HG03571 (cell line): ENCODE data around the gene CCDC33.
"Not testable (repeated sequence)": the region's sequence is repeated elsewhere in the genome, so short reads cannot be mapped to it uniquely, and the experiment has no call there.

ENCODE experiments used
- ATAC-seq: cut with Tn5 transposase; IDR thresholded peaks from one replicate; pipeline ENCODE4 v1.9.1; 2021; ENCODE audit not compliant: unreplicated experiment

Gene CCDC33

GRCh38 chr15:74332611-74333010, 96.5 kb downstream of the CCDC33 start:
- ATAC-seq, result no peak

- ATAC-seq, result no peak
Observed at GRCh38 chr15:74333093-74333492, 97.0 kb downstream of the CCDC33 start.

- no peak for ATAC-seq
Observed at GRCh38 chr15:74333662-74334061, 97.5 kb downstream of the CCDC33 start.

- no peak for ATAC-seq
Observed at GRCh38 chr15:74334127-74334526, 98.0 kb downstream of the CCDC33 start.

- no peak for ATAC-seq
Observed at GRCh38 chr15:74335396-74335795, 99.3 kb downstream of the CCDC33 start.

GRCh38 chr15:74336061-74337005, 100.2 kb downstream of the CCDC33 start:
- no peak for ATAC-seq

- ATAC-seq, result no peak
Observed at GRCh38 chr15:74337146-74337545, 101.0 kb downstream of the CCDC33 start.

- no peak for ATAC-seq
Observed at GRCh38 chr15:74337607-74338211, 101.6 kb downstream of the CCDC33 start.

GRCh38 chr15:74338676-74339075, 102.5 kb downstream of the CCDC33 start:
- ATAC-seq, result no peak

- no peak for ATAC-seq
Observed at GRCh38 chr15:74339371-74339770, 103.2 kb downstream of the CCDC33 start.

GRCh38 chr15:74340150-74340549, 104.0 kb downstream of the CCDC33 start:
- no peak for ATAC-seq

- no peak for ATAC-seq
Observed at GRCh38 chr15:74343127-74343796, 107.1 kb downstream of the CCDC33 start.

GRCh38 chr15:74343797-74344127, 107.6 kb downstream of the CCDC33 start:
- ATAC-seq, result no peak

- no peak for ATAC-seq
Observed at GRCh38 chr15:74345051-74345450, 108.9 kb downstream of the CCDC33 start.

- ATAC-seq, result no peak
Observed at GRCh38 chr15:74347757-74348250, 111.7 kb downstream of the CCDC33 start.

GRCh38 chr15:74349241-74349778, 113.2 kb downstream of the CCDC33 start:
- no peak for ATAC-seq

GRCh38 chr15:74350295-74351275, 114.5 kb downstream of the CCDC33 start:
- ATAC-seq, result no peak

GRCh38 chr15:74351670-74352069, 115.5 kb downstream of the CCDC33 start:
- no peak for ATAC-seq

- no peak for ATAC-seq
Observed at GRCh38 chr15:74352393-74352910, 116.3 kb downstream of the CCDC33 start.

- ATAC-seq, result not testable (repeated sequence)
Observed at GRCh38 chr15:74353992-74354391, 117.9 kb downstream of the CCDC33 start.
